A549 (cell line): ENCODE results near the gene BAZ1B. TPM values are rescaled to one million over a fixed set of nuclear protein-coding genes. Genes with fewer than 3 reads are reported as not detected.

Source experiments
- ATAC-seq, 2 experiments: fragments of 200-7000 bp in 1 of 2; fragments of >200 bp in 1 of 2; cut with Nextera tagmentation in 1 of 2; cut with Tn5 transposase in 1 of 2; 3 replicates each; pipeline versions ENCODE4 v1.8.0 to v1.9.1; 2018 to 2020; ENCODE audit warnings: mild to moderate bottlenecking in 1 of 2, moderate library complexity in 1 of 2
- CTCF ChIA-PET: fragments of 300-600 bp; sonication (Branson Sonifier 250); formaldehyde crosslinking; extraction: SDS; loops from one replicate; lab custom pipeline; 2021; ENCODE audit warnings: antibody characterized with exemption, inconsistent platforms; lab: Yijun Ruan, JAX
- POLR2A ChIA-PET: fragments of 350-600 bp; formaldehyde crosslinking; extraction: SDS; loops from one replicate; lab custom pipeline; 2021; ENCODE audit warnings: antibody characterized with exemption, inconsistent platforms; lab: Yijun Ruan, JAX
- DNase-seq, 2 experiments: peaks; one replicate each; pipeline versions ENCODE4 v3.0.0 to v3.0.0-alpha.2; 2011 to 2016; ENCODE audit warnings: low read depth in 1 of 2, low spot score in 1 of 2
- FAIRE-seq: peaks from 2 replicates; lab custom pipeline; 2011; peaks lifted over from hg19 to GRCh38; lab: Jason Lieb, UNC
- H3K27ac ChIP-seq, 2 experiments: fragments of >200 bp; sonication (Bioruptor Twin); formaldehyde crosslinking; 3 replicates each; pipeline ENCODE4 v1.5.1; 2016 to 2017
- H3K4me1 ChIP-seq: fragments of >200 bp; sonication (Bioruptor Twin); formaldehyde crosslinking; 3 replicates; pipeline ENCODE4 v1.6.1; 2016
- H3K4me2 ChIP-seq: fragments of >200 bp; sonication (Bioruptor Twin); formaldehyde crosslinking; 3 replicates; pipeline ENCODE4 v1.6.1; 2016
- H3K4me3 ChIP-seq: fragments of >200 bp; sonication (Bioruptor Twin); formaldehyde crosslinking; 3 replicates; pipeline ENCODE4 v1.5.1; 2016
- H3K9me3 ChIP-seq: fragments of >200 bp; sonication (Bioruptor Twin); formaldehyde crosslinking; 3 replicates; pipeline ENCODE4 v1.6.1; 2016
- ATOH8 ChIP-seq: fragments of 250-450 bp; sonication (Bioruptor Pico); IDR thresholded peaks from 2 replicates; pipeline ENCODE4 v1.5.0; 2020; ENCODE audit warnings: low read depth, mild to moderate bottlenecking, moderate library complexity
- CBX2 ChIP-seq: fragments of 200-600 bp; sonication (generic); IDR thresholded peaks from 2 replicates; pipeline ENCODE4 v1.6.1; 2016; ENCODE audit warnings: low read depth, mild to moderate bottlenecking, borderline replicate concordance
- CHD2 ChIP-seq: fragments of 150-350 bp; IDR thresholded peaks from 2 replicates; pipeline ENCODE4 v1.6.1; 2014; ENCODE audit warnings: low read length; ENCODE audit not compliant: partially characterized antibody
- EHF ChIP-seq: fragments of 250-450 bp; sonication (Bioruptor Pico); IDR thresholded peaks from 2 replicates; pipeline ENCODE4 v1.5.0; 2020; ENCODE audit warnings: mild to moderate bottlenecking
- EP300 ChIP-seq, 2 experiments: fragments of >200 bp; sonication (Bioruptor Twin); formaldehyde crosslinking; IDR thresholded peaks; 2 replicates in 1 of 2; 3 replicates in 1 of 2; pipeline ENCODE4 v1.6.1; 2016 to 2017
- ESRRA ChIP-seq: fragments of 150-350 bp; IDR thresholded peaks from 2 replicates; pipeline ENCODE4 v1.6.1; 2014; ENCODE audit warnings: mild to moderate bottlenecking, low read length, borderline replicate concordance
- FOXS1 ChIP-seq: fragments of 250-450 bp; sonication (Bioruptor Pico); IDR thresholded peaks from 2 replicates; pipeline ENCODE4 v1.5.0; 2020; ENCODE audit warnings: mild to moderate bottlenecking, moderate library complexity
- GATA3 ChIP-seq: IDR thresholded peaks from 2 replicates; pipeline ENCODE4 v1.6.1; 2012; ENCODE audit warnings: borderline replicate concordance
- HDAC2 ChIP-seq: fragments of 200-600 bp; sonication (generic); IDR thresholded peaks from 2 replicates; pipeline ENCODE4 v1.6.1; 2016
- HOXA7 ChIP-seq: fragments of 250-450 bp; sonication (Bioruptor Pico); IDR thresholded peaks from 2 replicates; pipeline ENCODE4 v1.5.0; 2020; ENCODE audit warnings: mild to moderate bottlenecking, moderate library complexity
- HOXB5 ChIP-seq: fragments of 250-450 bp; sonication (Bioruptor Pico); IDR thresholded peaks from 2 replicates; pipeline ENCODE4 v1.5.0; 2020; ENCODE audit warnings: mild to moderate bottlenecking, moderate library complexity
- JUN ChIP-seq, 2 experiments: fragments of >200 bp; sonication (Bioruptor Twin); formaldehyde crosslinking; IDR thresholded peaks; 2 replicates in 1 of 2; 3 replicates in 1 of 2; pipeline ENCODE4 v1.6.1; 2016 to 2017
- JUNB ChIP-seq: fragments of >200 bp; sonication (Bioruptor Twin); formaldehyde crosslinking; IDR thresholded peaks from 2 replicates; pipeline ENCODE4 v1.6.1; 2016
- KDM1A ChIP-seq: fragments of 200-600 bp; sonication (generic); IDR thresholded peaks from 2 replicates; pipeline ENCODE4 v1.6.1; 2016; ENCODE audit warnings: low read depth, mild to moderate bottlenecking
- KDM5A ChIP-seq: fragments of 200-600 bp; sonication (generic); IDR thresholded peaks from 2 replicates; pipeline ENCODE4 v1.6.1; 2016; ENCODE audit warnings: antibody characterized with exemption, mild to moderate bottlenecking
- NPAS2 ChIP-seq: fragments of 250-450 bp; sonication (Bioruptor Pico); IDR thresholded peaks from 2 replicates; pipeline ENCODE4 v1.8.0; 2022; ENCODE audit warnings: mild to moderate bottlenecking, moderate library complexity, borderline replicate concordance
- PHF8 ChIP-seq: fragments of 200-600 bp; sonication (generic); IDR thresholded peaks from 2 replicates; pipeline ENCODE4 v1.6.1; 2016; ENCODE audit warnings: low read depth, mild to moderate bottlenecking, antibody characterized with exemption, moderate library complexity, borderline replicate concordance
- POLR2A ChIP-seq: IDR thresholded peaks from 2 replicates; pipeline ENCODE4 v1.6.1; 2012; ENCODE audit warnings: mild to moderate bottlenecking, low read length
- POLR2AphosphoS2 ChIP-seq: conservative IDR thresholded peaks from 2 replicates; pipeline ENCODE4 v1.6.1; 2012; ENCODE audit warnings: low read length, improper control_type of control experiment, inconsistent platforms
- RAD21 ChIP-seq, 2 experiments: fragments of >200 bp in 1 of 2; sonication (Bioruptor Twin) in 1 of 2; formaldehyde crosslinking in 1 of 2; IDR thresholded peaks in 1 of 2; conservative IDR thresholded peaks in 1 of 2; 2 replicates in 1 of 2; 3 replicates in 1 of 2; pipeline ENCODE4 v1.6.1; 2012 to 2018; ENCODE audit warnings: inconsistent platforms in 1 of 2
- RFX5 ChIP-seq: fragments of 450-650 bp; IDR thresholded peaks from 2 replicates; pipeline ENCODE4 v1.7.1; 2014; ENCODE audit warnings: antibody characterized with exemption, mild to moderate bottlenecking, moderate library complexity
- RNF2 ChIP-seq: fragments of 200-600 bp; sonication (generic); IDR thresholded peaks from 2 replicates; pipeline ENCODE4 v1.6.1; 2016; ENCODE audit warnings: low read depth, mild to moderate bottlenecking, antibody characterized with exemption, moderate library complexity, borderline replicate concordance
- TP53 ChIP-seq: fragments of 250-450 bp; sonication (Bioruptor Pico); IDR thresholded peaks from 2 replicates; pipeline ENCODE4 v1.5.0; 2021; ENCODE audit warnings: mild to moderate bottlenecking, moderate library complexity
- ZC3H11A ChIP-seq: fragments of 450-650 bp; IDR thresholded peaks from 2 replicates; pipeline ENCODE4 v1.6.1; 2014; ENCODE audit warnings: antibody characterized with exemption, mild to moderate bottlenecking
- ZFP36 ChIP-seq: fragments of 450-650 bp; IDR thresholded peaks from 2 replicates; pipeline ENCODE4 v1.6.1; 2014; ENCODE audit warnings: borderline replicate concordance; ENCODE audit not compliant: partially characterized antibody
- ZNF302 ChIP-seq: fragments of 250-450 bp; sonication (Bioruptor Pico); IDR thresholded peaks from 2 replicates; pipeline ENCODE4 v1.9.0; 2021; ENCODE audit warnings: inconsistent platforms, mild to moderate bottlenecking, moderate library complexity
- ZSCAN20 ChIP-seq: fragments of 250-450 bp; sonication (Bioruptor Pico); IDR thresholded peaks from 2 replicates; pipeline ENCODE4 v1.8.0; 2022; ENCODE audit warnings: mild to moderate bottlenecking, moderate library complexity
- WGBS: methylation state at CpG from one replicate; pipeline ENCODE4 v1.1.6; 2017; ENCODE audit errors: missing lambda C conversion rate; 5-methylcytosine and 5-hydroxymethylcytosine counted together
- polyA plus RNA-seq, 4 experiments: library from polyadenylated mRNA; depleted of rRNA in 3 of 4; stranded (reverse); fragments of >200 nt; fragmentation: RNase III in 1 of 4; extraction: RNeasy Plus Mini Kit Qiagen cat#74134 plus additional on column Dnase treatment in 1 of 4; gene quantifications; 2 replicates in 3 of 4; 3 replicates in 1 of 4; pipeline ENCODE4 v1.2.3, GENCODE V29; 2011 to 2017
- TF ChIP-seq, protein P1 (sequence below): IDR thresholded peaks from 2 replicates; pipeline ENCODE4 v1.6.1; 2012; ENCODE audit warnings: low read depth, borderline replicate concordance
- TF ChIP-seq, protein P2 (sequence below): fragments of 150-350 bp; IDR thresholded peaks from 2 replicates; pipeline ENCODE4 v1.6.1; 2014; ENCODE audit warnings: low read depth, mild to moderate bottlenecking, low read length

BAZ1B gene
- polyA plus RNA-seq, 2 of the 4 experiments (the other 2 are of a cell fraction) = 54.8 to 66.8 TPM

GRCh38 chr7:73522105-73522872 is at the start of gene BAZ1B (continued):
- TF ChIP-seq JUNB = no peak
- 0 out of 2 replicates have a peak, but pooled peaks have one; percentile 4 for TF ChIP-seq ESRRA
- no peak for TF ChIP-seq HOXB5 (CRISPR knock-in tag)
- TF ChIP-seq NPAS2 (CRISPR knock-in tag) = no peak
- TF ChIP-seq, protein P1, sequence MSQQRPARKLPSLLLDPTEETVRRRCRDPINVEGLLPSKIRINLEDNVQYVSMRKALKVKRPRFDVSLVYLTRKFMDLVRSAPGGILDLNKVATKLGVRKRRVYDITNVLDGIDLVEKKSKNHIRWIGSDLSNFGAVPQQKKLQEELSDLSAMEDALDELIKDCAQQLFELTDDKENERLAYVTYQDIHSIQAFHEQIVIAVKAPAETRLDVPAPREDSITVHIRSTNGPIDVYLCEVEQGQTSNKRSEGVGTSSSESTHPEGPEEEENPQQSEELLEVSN = peak; percentile 75
- peak; percentile 66 for TF ChIP-seq CHD2
- no peak for TF ChIP-seq TP53 (CRISPR knock-in tag)
- no peak for TF ChIP-seq HDAC2
- no peak for TF ChIP-seq RAD21 (conservative IDR thresholded peaks at IDR 0.05 in 1 of 2, IDR thresholded peaks at IDR 0.05 in 1 of 2)
- TF ChIP-seq EP300 (IDR thresholded peaks at IDR 0.05) = no peak
- TF ChIP-seq PHF8 = no peak
- no peak; the same call in 1 of the 2 replicates for TF ChIP-seq RFX5
- TF ChIP-seq RNF2 = no peak

- TF ChIP-seq JUN (IDR thresholded peaks at IDR 0.05) (no peak), KDM5A (no peak), POLR2A (no peak), KDM1A (no peak), HOXA7 (CRISPR knock-in tag) (no peak), CBX2 (no peak), FOXS1 (CRISPR knock-in tag) (no peak), ZFP36 (no peak), GATA3 (no peak), NPAS2 (CRISPR knock-in tag) (no peak), ZNF302 (CRISPR knock-in tag) (no peak), ATOH8 (CRISPR knock-in tag) (no peak), EHF (no peak), POLR2AphosphoS2 (no peak), ZSCAN20 (CRISPR knock-in tag) (no peak), ZC3H11A (no peak)
- TF ChIP-seq, protein P2, sequence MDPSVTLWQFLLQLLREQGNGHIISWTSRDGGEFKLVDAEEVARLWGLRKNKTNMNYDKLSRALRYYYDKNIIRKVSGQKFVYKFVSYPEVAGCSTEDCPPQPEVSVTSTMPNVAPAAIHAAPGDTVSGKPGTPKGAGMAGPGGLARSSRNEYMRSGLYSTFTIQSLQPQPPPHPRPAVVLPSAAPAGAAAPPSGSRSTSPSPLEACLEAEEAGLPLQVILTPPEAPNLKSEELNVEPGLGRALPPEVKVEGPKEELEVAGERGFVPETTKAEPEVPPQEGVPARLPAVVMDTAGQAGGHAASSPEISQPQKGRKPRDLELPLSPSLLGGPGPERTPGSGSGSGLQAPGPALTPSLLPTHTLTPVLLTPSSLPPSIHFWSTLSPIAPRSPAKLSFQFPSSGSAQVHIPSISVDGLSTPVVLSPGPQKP = no peak
- DNase-seq (no peak), ATAC-seq (no peak), FAIRE-seq (no peak)
- WGBS = 86% methylated on average over 10 of the region's 10 CpGs
- H3K4me1 ChIP-seq = peaks cover 1% of the 10 kb centered on the region; the same call in 1 of the 3 replicates
- no peak overlapping the region for H3K4me2 ChIP-seq
- no peak overlapping the region for H3K4me3 ChIP-seq
- H3K9me3 ChIP-seq = no peaks in the 10 kb centered on the region
- CTCF ChIA-PET = interaction anchor here (0.6 kb wide), 1 partner anchor 197 kb away, joined by 3 read pairs; no protein-coding TSS in a partner anchor
- POLR2A ChIA-PET = no interaction called here
- H3K27ac ChIP-seq = no peak overlapping the region
Measured at GRCh38 chr7:73570977-73571376, 48.9 kb upstream of the BAZ1B start.
